DLD1 (cell line): ENCODE measurements around the gene LAMA3.

Experiments used
- in situ Hi-C: cut with HindIII; loops from 2 replicates; pipeline ENCODE4 v1.10.0; 2017; ENCODE audit warnings: low sequenced_read_pairs

LAMA3 gene

GRCh38 chr18:23963443-23964165 is 274.4 kb downstream of the LAMA3 start:
- in situ Hi-C loops: no loop called here

- in situ Hi-C loops: no loop called here
Observed at GRCh38 chr18:23964282-23965238, 275.3 kb downstream of the LAMA3 start.

GRCh38 chr18:23966909-23967308 is 277.7 kb downstream of the LAMA3 start:
- in situ Hi-C loops: no loop called here

DNA sequence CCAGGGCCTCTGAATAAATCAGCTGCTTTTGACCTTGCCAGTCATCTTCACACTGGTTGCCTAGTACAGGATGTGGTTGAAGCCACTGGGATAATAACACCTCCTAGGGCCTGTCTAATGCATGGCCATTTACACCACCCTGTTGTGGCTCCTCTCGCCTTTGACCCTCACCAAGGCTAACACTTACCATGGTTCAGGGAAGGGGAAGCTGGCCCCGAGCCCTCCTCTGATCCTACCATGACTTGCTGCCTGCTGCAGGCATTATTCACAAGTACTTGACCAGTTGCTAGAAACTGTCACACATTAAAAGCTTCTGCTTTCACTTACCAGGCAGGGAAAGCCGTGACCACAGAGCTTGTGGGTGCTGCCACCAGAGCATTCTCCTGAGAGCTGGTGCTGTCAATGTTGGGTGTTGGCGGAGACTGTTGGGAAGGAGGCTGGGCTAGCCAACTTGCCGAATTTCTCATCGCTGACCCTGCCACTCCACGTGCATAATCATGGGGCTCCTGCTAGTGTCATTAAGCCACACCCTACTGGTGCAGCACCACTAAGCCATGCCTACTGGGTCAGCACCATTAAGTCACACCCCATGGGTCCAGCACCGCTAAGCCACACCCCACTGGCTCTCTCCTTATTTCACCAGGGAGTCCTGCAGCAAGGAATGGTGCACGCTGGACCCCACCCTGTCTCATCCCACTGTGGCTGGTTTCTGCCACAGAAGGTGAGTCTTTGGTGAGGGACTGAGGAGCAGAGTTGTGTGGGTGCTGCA is 278.3 kb downstream of the LAMA3 start:
- in situ Hi-C loops: no loop called here

DNA sequence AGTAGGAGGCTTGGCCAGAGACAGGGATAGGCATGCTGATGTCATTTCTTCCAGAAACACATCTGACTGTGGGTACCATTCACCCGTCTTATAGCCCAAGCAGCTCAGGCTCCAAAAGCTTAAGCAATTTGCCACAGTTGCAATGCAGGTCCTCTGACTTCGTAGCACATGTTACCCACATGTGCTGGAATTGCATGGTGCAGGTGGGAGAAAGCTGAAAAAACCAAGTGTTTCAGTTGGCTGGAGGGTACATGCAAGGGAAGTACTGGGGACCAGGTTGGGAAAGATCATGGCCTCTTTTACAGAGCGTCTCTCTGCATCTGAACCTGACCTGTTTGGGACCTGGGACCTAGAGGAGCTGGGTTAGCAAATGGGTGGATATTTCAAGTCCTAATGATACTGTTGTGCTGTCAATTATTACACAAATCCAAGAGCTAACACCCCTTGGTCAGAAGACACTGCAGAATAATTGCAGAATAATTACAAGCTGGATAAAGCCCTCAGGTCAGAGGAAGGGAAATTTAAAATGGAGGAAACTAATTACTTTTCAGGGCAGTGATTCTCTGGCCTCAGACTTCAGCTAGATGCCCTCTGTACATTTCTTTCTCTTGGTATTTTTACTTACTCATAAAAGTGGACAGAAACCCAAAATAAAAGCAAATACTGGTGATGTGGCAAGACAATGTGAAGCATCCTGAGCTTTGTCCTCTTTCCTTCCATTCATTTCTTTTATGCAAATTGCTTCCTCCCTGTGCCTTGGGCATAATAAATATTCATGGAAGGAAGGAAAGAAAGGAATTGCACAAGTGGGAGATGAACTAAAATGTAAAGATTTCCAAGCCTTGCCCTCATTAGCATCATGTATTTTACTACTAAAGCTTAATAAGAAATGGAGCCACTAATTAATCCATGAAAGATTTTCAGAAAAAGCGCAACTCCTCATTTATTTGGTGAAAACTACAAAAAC is 279.7 kb downstream of the LAMA3 start:
- in situ Hi-C loops: no loop called here

GRCh38 chr18:23969664-23970063 is 280.4 kb downstream of the LAMA3 start:
- in situ Hi-C loops: no loop called here

DNA sequence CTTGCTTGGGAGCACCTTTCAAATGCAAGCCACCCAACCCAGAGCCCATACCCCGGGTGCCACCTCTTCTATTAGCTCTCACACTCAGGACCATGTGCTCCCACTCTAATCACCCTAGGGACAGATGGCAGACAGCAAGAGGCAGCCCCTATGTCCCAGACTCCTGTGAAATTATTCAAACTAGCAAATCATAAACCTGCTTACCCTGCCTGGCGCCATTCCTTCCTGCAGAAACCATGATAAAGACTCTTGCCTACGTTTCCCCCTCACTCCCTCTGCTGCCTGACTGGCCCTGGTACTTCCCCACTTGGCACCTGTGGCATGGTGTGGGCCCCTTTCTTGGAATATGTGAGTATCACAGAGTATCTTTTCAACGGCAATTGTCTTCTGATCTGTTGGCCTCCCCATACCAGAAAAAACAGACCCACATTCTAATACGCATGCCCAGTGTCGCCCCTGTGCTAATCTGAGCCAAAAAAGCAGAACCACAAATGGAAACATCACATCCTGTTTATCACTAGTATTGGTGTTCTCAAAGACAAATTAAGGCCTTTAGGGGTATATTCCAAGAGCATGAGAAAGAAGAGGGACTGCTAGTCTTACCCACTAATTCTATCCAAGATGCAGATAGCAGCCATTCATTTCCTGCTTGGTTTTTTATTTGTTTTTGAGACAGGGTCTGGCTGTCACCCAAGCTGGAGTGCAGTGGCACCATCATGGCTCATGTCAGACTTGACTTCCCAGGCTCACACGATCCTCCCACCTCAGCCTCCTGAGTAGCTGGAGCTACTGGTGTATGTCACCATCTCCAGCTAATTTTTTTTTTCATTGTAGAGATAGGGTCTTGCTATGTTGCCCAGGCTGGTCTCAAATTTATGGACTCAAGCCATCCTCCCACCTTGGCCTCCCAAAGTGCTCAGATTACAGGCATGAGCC is 281.2 kb downstream of the LAMA3 start:
- in situ Hi-C loops: no loop called here

DNA sequence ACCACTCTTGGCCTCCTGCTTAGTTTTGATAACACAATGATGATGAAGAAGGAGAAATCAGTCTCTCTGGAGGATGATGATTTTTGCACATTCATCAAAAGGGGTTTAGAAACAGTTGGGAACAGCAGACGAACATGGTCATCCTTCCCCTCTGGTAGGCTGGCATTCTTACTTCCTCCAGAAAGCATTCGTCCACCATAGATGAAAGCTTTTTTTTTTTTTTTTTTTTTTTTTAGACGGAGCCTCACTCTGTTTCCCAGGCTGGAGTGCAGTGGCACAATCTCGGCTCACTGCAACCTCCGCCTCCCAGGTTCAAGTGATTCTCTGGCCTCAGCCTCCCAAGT is 281.8 kb downstream of the LAMA3 start:
- in situ Hi-C loops: no loop called here

DNA sequence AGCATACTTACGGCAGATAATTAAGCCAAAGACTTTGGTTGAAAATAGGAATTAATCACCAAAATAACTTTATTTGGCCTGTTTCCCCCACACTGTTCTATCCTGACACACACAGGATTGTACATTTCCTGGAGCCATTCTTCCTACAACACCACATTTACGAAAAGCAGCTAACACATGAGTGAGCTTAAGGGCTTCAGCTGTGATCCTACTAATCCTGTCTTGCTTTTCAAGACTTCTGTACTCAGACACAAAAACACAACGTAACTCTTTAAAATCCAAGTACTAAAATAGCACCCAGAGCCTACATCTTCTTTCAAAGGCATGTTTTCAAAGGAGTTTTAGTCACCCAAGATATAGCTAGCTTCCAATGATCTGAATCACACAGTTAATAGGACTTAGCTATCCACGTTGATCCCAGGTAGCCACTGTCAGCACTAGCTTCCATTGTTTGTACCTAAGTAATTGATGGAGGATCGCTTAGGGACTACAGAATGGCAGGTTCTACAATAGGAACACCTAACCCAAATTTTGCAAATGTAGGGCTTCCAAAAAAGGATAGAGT is 282.5 kb downstream of the LAMA3 start:
- in situ Hi-C loops: no loop called here

DNA sequence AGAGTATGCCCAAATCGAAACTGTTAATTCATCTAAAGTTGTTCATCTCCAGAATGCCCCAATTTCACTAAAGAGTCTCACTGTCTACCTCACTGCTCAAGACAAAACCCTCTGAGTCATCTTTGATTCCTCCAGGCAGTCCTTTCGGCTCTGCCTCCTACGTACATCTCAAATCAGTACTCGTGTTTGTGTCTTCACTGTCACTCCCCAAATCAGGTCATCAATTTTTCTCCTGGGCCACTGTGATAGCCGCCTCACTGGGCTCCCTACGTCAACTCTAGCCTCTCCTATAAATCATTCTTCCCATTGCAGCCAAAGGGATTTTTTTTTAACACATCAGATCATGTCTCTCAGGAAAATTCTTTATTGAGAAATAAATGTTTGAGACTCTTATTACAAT is 283.2 kb downstream of the LAMA3 start:
- in situ Hi-C loops: no loop called here

GRCh38 chr18:23977103-23977502 is 287.9 kb downstream of the LAMA3 start:
- in situ Hi-C loops: no loop called here

- in situ Hi-C loops: no loop called here
Observed at GRCh38 chr18:23977719-23978483, 288.6 kb downstream of the LAMA3 start.

DNA sequence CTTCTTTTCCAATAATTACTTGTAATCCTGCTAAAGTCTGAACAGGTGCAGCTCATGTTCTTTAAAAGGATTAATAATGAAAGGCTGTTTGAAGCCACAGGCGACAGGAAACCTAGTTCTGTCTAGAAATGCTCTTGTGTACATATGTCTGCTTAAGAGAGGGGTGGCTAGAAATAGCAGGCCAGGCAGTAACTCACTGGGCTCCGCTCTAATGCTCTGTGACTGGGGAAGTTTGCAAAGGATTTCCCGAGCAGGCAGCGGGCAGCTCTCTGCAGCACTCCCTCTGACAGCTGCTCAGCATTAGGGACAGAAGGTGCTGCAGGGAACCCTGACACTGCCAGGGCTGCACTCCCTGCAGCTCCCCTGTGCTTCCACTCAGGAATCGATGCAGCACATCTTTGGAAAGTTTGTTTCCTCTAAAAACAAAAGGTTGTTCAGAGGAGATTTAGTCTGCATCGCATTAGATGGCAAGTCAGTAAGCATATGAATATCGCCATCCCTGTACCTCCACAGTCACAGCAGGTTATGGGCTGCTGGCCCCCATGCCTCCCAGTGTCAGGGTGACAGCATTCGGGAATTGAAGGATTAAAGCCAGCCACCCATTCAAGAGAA is 292.2 kb downstream of the LAMA3 start:
- in situ Hi-C loops: no loop called here

DNA sequence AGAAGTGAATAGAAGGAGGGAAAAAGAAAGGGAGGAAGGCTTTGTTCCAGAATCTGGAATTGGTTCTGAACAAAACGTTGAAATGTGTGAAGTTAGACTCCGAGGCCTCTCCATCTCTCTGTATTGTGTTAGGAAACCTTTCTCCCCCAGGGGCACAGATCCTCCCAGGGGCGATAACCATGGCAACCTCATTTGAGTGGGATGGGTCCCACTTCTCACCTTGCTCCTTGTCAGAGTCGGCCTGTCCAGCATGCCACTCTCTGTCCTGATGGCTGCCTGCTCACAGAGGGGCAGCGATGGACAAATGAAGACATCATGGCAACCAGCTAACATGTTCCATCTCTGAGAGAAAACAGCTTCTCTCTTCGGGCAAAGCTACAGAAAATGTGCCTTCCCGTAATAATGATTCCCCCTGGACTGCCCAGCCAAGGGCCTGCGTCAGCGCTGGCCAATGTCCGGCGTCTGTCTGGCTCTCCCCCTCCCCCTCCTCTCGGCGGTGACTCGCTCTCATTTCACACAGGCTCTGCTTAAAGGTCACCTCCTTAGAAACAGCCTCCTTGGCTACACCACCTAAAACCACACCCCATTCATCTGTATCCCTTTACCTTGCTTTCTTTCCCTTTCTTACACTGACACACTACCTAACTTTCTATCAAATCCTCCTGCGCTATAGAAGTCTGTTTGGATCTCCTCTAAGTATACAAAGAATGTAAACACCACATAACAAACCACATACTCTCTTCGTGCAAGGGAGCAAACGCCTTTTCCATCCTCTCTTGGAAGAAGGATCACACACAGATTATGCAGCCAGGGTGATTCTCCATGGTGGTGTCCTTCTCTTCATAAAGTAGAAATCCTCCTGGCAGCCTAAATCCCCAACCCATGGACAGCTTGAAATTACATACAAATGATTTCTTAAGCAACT is 293.2 kb downstream of the LAMA3 start:
- in situ Hi-C loops: no loop called here

GRCh38 chr18:23983112-23983511 is 293.9 kb downstream of the LAMA3 start:
- in situ Hi-C loops: no loop called here

GRCh38 chr18:23986600-23987359 is 297.5 kb downstream of the LAMA3 start:
- in situ Hi-C loops: no loop called here
